Common myeloid progenitor, CD34-positive (primary cell): ENCODE data around the gene LEMD2.

Source experiments
- CTCF ChIA-PET: fragments of 350-600 bp; sonication (Branson Sonifier 250); formaldehyde crosslinking; loops from one replicate; lab custom pipeline; 2021; ENCODE audit warnings: antibody characterized with exemption; lab: Charles Lee
- POLR2A ChIA-PET: fragments of 350-600 bp; sonication (Branson Sonifier 250); formaldehyde crosslinking; loops from one replicate; lab custom pipeline; 2021; ENCODE audit warnings: antibody characterized with exemption; lab: Charles Lee
- DNase-seq, 3 donors: peaks; one replicate each; pipeline versions ENCODE4 v3.0.0 to v3.0.0-alpha.2; 2013
- H3K27ac ChIP-seq, 2 experiments: 1 replicate in 1 of 2; 2 replicates in 1 of 2; pipeline ENCODE4 v1.7.0; 2013; ENCODE audit warnings: inconsistent platforms in 2 of 2, low read length in 2 of 2, mild to moderate bottlenecking in 2 of 2, low read depth in 1 of 2, moderate library complexity in 1 of 2; ENCODE audit not compliant: severe bottlenecking in 2 of 2, insufficient read depth in 1 of 2, poor library complexity in 1 of 2
- H3K27me3 ChIP-seq, 5 experiments: replicated peaks in 2 of 5; 1 replicate in 3 of 5; 2 replicates in 2 of 5; pipeline versions ENCODE4 v1.6.1 to v1.7.0; 2013; ENCODE audit warnings: low read length in 4 of 5, mild to moderate bottlenecking in 2 of 5, moderate library complexity in 2 of 5, inconsistent platforms in 1 of 5; ENCODE audit not compliant: insufficient read depth in 5 of 5, control insufficient read depth in 4 of 5
- H3K36me3 ChIP-seq, 4 experiments: 1 replicate in 2 of 4; 2 replicates in 2 of 4; pipeline versions ENCODE4 v1.6.1 to v1.7.0; 2013; ENCODE audit warnings: low read length in 3 of 4, control low read depth in 1 of 4, mild to moderate bottlenecking in 1 of 4; ENCODE audit not compliant: control insufficient read depth in 4 of 4, insufficient read depth in 4 of 4
- H3K4me1 ChIP-seq, 4 experiments: 1 replicate in 3 of 4; 2 replicates in 1 of 4; pipeline versions ENCODE4 v1.6.1 to v1.7.1; 2013; ENCODE audit warnings: low read length in 3 of 4, mild to moderate bottlenecking in 3 of 4, control low read depth in 1 of 4, inconsistent platforms in 1 of 4, moderate library complexity in 1 of 4; ENCODE audit not compliant: control insufficient read depth in 4 of 4, insufficient read depth in 4 of 4; ENCODE audit errors: control extremely low read depth in 1 of 4
- H3K4me3 ChIP-seq, 7 experiments: 1 replicate in 4 of 7; 2 replicates in 3 of 7; pipeline versions ENCODE4 v1.5.1 to v1.7.0; 2013; ENCODE audit warnings: mild to moderate bottlenecking in 7 of 7, low read length in 6 of 7, moderate library complexity in 6 of 7, inconsistent platforms in 2 of 7, low read depth in 2 of 7, control low read depth in 1 of 7; ENCODE audit not compliant: insufficient read depth in 4 of 7, control insufficient read depth in 1 of 7; ENCODE audit errors: extremely low read depth in 1 of 7
- H3K9me3 ChIP-seq, 5 experiments: 1 replicate in 4 of 5; 2 replicates in 1 of 5; pipeline versions ENCODE4 v1.6.1 to v1.7.1; 2013; ENCODE audit warnings: low read length in 4 of 5, mild to moderate bottlenecking in 2 of 5, inconsistent platforms in 1 of 5, low read depth in 1 of 5, moderate library complexity in 1 of 5; ENCODE audit not compliant: control insufficient read depth in 4 of 5, insufficient read depth in 2 of 5; ENCODE audit errors: control extremely low read depth in 1 of 5
- WGBS: methylation state at CpG from one replicate; pipeline ENCODE4 v1.1.5; 2013; ENCODE audit not compliant: insufficient coverage; 5-methylcytosine and 5-hydroxymethylcytosine counted together

Gene LEMD2

DNA sequence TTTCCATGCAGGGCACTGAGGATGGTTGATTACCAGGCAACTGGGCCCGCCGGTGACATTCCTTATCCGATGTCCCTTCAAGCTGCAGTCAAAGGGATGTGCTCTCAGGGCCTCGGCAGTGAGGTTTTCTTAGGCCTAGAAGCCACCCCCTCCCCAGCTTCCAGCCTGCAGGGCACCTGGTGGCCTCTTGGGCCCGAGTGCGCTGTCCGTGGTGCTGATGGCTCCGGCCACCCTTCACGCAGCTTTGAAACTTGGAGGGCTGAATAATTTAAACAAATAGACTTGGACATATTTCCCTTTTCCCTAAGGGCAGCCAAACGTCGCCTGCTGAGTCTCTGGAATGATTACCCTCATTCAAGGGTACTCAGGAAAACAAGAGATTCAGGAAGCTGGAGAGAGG is 23.7 kb upstream of the LEMD2 start:
- Histone ChIP-seq H3K4me3 (no peak overlapping the region), H3K4me1 (peaks cover 0 to 11% (median 4%) of the 10 kb centered on the region in 4 experiments), H3K36me3 (no peaks in the 10 kb centered on the region), H3K27me3 (peaks cover 2 to 54% (median 19%) of the 10 kb centered on the region in 5 experiments), H3K27ac (no peak overlapping the region), H3K9me3 (no peaks in the 10 kb centered on the region)
- POLR2A ChIA-PET = no interaction called here
- peak; percentile 54 to 84 (median 81) for DNase-seq
- 4% methylated on average over 7 of the region's 11 CpGs for WGBS
- CTCF ChIA-PET = interaction anchor here (0.8 to 1.3 kb wide), 4 partner anchors 11 to 40 kb away, joined by 3 read pairs; partner anchors contain the start of gene LEMD2

DNA sequence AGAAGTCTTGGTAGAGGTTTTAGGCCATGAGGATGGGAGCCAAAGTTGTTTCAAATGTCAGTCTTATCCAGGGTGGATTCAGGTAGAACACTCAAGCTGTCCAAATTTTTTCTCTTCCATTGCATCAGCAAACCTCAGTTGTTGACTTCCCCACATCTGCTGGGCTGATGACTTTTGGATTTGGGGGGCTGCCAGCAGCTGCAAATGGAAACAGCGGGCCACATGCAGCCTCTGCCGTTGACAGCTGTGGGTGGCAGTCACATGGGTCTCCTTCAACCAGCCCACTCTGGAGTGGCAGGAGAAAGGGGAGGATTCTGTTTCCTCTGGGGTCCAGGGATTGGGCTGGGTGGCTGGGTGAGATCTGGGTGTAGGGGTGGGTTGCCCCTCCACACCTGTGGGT is 20.7 kb upstream of the LEMD2 start:
- Histone ChIP-seq H3K27ac (no peak overlapping the region), H3K9me3 (no peaks in the 10 kb centered on the region), H3K27me3 (peaks cover 2 to 59% (median 25%) of the 10 kb centered on the region in 5 experiments), H3K4me3 (no peak overlapping the region), H3K4me1 (peaks cover 0 to 16% (median 8%) of the 10 kb centered on the region in 4 experiments), H3K36me3 (no peaks in the 10 kb centered on the region)
- peak in 2 of 3 donors; percentile 48 to 55 for DNase-seq
- ChIA-PET CTCF (no interaction called here), POLR2A (no interaction called here)
- no CpG with 5 or more reads among the region's 2 CpGs for WGBS

DNA sequence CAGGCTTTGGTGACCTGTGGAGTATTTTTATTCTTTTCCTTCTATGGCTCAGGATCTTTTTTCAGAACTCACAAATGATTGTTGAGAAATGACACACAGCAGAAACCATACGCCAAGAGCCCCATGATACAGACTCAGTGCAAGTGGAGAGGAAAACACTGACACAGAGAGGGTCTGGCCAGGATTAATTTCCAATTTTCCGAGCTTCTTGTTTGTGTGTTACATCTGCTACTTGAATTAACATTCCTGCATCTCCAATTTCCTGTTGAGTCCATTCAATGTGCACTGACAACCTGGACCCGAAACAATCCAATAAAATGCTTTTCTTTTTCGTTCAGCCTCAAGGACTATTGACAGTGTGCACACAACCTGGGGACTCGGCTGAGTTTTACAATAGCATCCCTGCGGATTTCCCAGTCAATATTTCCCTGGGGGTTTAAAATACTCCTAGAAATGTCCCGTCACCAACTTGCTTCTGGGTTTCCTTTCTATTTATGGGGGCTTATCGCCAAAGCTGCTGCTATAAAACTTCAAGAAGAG is 19.8 kb upstream of the LEMD2 start:
- no peak for DNase-seq
- CTCF ChIA-PET = interaction anchor here (1.5 kb wide), 1 partner anchor 29 kb away, joined by 3 read pairs; no protein-coding TSS in a partner anchor

DNA sequence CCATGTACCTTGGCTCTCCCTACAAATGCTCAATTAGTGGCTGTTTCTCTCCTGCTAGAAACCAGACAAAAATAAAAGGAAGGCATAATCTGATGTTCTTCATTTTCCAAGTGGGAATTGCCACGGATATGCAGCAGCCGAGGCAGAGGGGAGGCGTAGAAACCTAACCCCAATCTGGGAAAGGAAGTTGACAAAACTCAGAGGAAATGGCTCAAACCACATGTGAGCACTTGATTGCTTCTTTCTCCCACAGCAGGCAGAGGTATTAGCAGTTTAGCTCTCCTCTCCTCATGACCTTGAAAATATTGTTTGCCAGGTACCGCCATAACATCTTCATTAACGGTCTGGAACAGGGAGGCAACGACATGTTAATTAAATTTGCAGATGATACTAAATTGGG is 18.7 kb upstream of the LEMD2 start:
- no peaks in the 10 kb centered on the region for H3K36me3 ChIP-seq
- 0% methylated on average over 3 of the region's 6 CpGs for WGBS
- POLR2A ChIA-PET = no interaction called here
- peaks cover 0 to 16% (median 8%) of the 10 kb centered on the region in 4 experiments for H3K4me1 ChIP-seq
- H3K9me3 ChIP-seq = no peaks in the 10 kb centered on the region
- no peak for DNase-seq
- H3K4me3 ChIP-seq = no peak overlapping the region
- no peak overlapping the region for H3K27ac ChIP-seq
- peaks cover 2 to 47% (median 23%) of the 10 kb centered on the region in 5 experiments for H3K27me3 ChIP-seq
- CTCF ChIA-PET = interaction anchor here (0.8 to 1.7 kb wide), 2 partner anchors 8 to 9 kb away, joined by 3 to 6 read pairs; no protein-coding TSS in a partner anchor

More for the DNA sequence above, 19.8 kb upstream of the LEMD2 start:
- Histone ChIP-seq H3K36me3 (no peaks in the 10 kb centered on the region), H3K9me3 (no peaks in the 10 kb centered on the region), H3K27ac (no peak overlapping the region), H3K4me3 (no peak overlapping the region), H3K4me1 (peaks cover 0 to 16% (median 8%) of the 10 kb centered on the region in 4 experiments), H3K27me3 (peaks cover 2 to 52% (median 23%) of the 10 kb centered on the region in 5 experiments)
- WGBS = 67% methylated on average over 8 of the region's 8 CpGs
- POLR2A ChIA-PET = no interaction called here

DNA sequence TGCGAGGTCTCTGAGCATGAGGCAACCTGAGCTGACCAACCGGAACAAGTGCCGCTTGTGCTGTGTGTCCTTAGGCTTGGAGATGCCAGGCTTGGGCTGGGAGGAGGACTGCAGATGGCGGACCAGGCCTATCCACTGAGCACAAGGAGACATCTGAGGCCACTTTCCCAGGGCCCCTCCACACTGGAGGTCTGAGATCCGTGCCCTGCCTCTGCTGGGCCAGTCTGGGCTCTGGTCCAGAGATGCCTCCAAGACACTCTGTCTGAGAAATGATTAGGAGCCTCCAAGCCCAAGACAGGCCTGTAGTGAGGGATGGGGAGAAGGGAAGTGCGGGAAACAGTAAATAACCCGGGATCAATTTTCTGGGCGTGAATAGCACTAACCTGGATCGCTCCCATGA is 17.9 kb upstream of the LEMD2 start:
- 91% methylated on average over 8 of the region's 9 CpGs for WGBS
- CTCF ChIA-PET = interaction anchor here (0.8 to 1.7 kb wide), 2 partner anchors 8 to 10 kb away, joined by 3 to 6 read pairs; no protein-coding TSS in a partner anchor
- Histone ChIP-seq H3K27me3 (peaks cover 2 to 40% (median 19%) of the 10 kb centered on the region in 5 experiments), H3K9me3 (no peaks in the 10 kb centered on the region), H3K36me3 (no peaks in the 10 kb centered on the region), H3K27ac (no peak overlapping the region), H3K4me1 (peaks cover 0 to 16% (median 8%) of the 10 kb centered on the region in 4 experiments), H3K4me3 (no peak overlapping the region)
- DNase-seq = no peak
- POLR2A ChIA-PET = no interaction called here

DNA sequence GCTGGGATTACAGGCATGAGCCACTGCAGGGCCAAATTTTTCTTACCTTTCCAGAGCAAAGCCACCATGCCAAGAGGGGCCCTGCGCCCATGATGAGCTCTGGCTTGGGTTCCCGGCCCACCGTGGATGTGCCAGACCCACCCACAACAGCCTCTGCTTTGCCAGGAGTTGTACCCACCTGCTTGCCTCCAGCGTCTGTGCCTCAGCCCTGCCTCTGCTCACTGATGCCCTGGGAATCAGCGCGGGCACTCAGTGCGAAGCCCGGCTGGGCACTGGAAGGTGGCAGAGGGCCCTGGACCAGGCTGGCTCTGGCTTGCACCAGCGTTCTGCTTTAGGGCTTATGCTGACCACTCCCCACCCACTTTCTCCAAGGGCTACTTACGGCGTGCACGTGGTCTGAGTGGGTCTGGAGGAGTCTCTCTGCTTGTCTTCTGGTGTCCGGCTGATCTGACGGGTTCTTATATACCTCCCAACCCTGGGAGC is 14.7 kb upstream of the LEMD2 start, which contains the start of gene MLN:
TSS of gene MLN (minus strand) at position 433 of the 483 bp plus-strand sequence. CDS start 2,840 bp downstream, outside the sequence.
- 95% methylated on average over 11 of the region's 14 CpGs for WGBS
- no peaks in the 10 kb centered on the region for H3K36me3 ChIP-seq
- ChIA-PET POLR2A (no interaction called here), CTCF (interaction anchor here (0.6 to 1.5 kb wide), 2 partner anchors 21 to 33 kb away, joined by 3 to 5 read pairs; no protein-coding TSS in a partner anchor)
- no peak within 1 kb of the TSS for H3K4me3 ChIP-seq
- peaks cover 0 to 10% (median 7%) of the 10 kb centered on the region in 4 experiments for H3K4me1 ChIP-seq
- H3K9me3 ChIP-seq = no peaks in the 10 kb centered on the region
- H3K27ac ChIP-seq = no peak within 1 kb of the TSS
- H3K27me3 ChIP-seq = peaks cover 0 to 25% (median 11%) of the 10 kb centered on the region in 5 experiments
- DNase-seq = no peak
